ENCODE results near the gene IL26.

The IL26 gene

DNA sequence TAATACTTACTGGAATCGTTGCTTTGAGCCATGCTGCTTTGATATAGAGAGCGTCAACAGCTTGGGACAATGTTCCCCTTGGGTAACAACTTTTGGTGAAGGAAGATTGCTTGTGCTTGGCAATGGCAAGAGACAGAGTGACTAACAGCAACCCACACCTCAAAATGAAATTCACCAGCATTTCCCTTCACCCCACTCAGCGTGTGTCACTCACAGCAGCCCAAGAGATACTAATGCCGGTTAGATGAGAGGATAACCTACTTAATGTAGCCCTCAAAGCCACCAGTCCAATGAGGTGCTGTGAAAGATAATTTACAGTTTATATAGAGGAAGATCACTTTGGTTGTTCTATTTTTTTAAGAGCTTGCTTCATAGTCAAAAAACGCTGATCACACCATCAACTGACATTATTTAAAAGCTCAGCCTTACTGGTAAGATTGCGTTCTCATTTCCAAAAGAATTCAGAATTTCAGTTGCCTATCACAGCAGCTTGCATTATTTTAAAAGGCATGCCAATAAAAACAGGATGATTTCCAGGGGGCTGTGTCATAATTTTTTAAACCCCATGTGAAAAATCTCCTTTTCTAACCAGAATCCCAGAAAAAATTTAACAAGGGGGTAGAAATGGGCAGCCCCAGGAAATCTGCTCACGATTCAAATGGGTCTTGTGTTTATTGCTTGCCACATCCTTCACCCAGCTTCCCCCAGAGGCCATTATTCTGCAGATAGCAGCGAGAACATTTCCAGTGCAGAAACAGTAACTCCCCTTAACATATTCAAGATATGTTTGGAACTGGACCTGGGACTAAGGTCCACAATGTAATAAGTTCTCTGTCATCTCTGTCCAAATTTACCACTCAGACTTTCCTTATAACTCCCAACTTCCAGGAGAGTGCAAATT lies at the start of gene IL26:
Gene IL26 (minus strand): TSS at position 235 of the 901 bp plus-strand sequence. CDS start 54 bp downstream, at position 181.
- DNase-seq (ENCODE audit: low spot score): no peak

DNA sequence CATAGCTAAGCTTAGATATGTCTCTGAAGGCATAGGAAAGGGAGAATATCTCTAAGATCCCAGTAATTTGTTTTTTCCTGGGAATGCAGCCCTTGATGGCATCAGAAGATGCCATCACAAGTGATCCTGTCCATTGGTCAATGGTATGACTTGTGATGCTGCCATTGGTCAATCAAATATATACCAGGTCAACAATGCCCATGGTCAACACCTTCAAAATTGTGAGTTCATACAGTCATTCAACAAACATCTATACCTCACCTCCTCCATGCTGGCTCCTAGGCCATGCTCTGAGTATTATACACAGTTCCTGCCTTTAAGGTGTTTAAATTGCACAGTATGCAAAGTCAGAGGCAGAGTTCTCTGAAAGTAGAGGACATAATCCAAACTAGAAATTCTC lies 47.1 kb upstream of the IL26 start:
- DNase-seq (ENCODE audit: low spot score): no peak

GRCh38 chr12:68271346-68271745 lies 45.7 kb upstream of the IL26 start:
- no peak for DNase-seq (ENCODE audit: low spot score)

DNA sequence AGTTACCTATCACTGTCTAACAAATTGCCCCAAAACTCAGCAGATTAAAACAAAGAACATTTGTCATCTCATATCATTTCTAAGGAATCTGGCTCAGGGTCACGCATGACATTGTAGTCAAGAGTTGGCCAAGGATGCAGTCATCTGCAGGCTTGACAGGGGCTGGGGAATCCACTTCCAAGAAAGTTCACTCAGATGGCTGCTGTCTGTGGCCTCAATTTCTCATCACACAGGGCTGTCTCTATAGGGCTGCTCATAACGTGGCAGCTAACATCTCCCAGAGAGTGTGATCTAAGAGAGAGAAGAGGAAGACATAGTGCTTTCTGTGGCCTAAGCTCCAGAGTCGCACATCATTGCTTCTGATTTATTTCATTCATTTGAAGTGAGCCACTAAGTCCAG lies 44.7 kb upstream of the IL26 start:
- no peak for DNase-seq (ENCODE audit: low spot score)

DNA sequence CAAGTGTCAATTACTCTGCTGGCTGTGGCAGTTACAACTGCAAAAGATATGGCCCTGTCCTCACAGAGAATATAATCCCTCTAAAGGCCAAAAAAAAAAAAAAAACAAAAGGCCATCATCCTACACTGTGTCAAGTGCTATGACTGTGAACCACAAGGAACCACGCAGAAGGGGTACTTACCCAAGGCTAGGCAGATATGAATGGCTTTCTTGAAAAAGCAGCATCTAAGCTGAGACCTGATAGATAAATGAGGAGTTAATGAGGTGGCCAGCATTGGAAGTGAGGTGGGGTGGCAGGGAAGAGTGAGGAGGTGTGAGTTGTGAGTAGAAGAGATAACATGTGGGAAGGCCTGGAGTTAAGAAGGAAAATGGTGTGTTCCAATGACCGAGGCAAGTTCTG lies 44.2 kb upstream of the IL26 start:
- DNase-seq (ENCODE audit: low spot score): no peak

DNA sequence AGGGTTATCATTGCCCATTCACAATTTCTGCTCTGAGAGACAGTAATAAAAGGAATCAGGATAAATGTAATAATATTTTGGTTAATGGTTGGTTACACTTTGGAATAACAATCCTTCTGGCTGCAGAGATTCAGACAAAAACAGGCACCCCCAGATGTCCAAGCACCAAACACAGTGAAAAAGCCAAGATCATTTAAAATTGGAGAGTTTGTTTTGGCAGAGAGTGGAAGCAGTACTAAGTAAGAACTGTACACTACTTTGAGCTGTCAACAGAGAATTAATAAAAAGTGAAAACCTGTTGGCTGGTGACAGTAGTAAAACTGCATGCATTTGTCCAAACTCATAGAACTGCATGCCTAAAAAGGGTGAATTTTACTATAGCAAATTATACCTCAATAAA lies 43.4 kb upstream of the IL26 start:
- no peak for DNase-seq (ENCODE audit: low spot score)

DNA sequence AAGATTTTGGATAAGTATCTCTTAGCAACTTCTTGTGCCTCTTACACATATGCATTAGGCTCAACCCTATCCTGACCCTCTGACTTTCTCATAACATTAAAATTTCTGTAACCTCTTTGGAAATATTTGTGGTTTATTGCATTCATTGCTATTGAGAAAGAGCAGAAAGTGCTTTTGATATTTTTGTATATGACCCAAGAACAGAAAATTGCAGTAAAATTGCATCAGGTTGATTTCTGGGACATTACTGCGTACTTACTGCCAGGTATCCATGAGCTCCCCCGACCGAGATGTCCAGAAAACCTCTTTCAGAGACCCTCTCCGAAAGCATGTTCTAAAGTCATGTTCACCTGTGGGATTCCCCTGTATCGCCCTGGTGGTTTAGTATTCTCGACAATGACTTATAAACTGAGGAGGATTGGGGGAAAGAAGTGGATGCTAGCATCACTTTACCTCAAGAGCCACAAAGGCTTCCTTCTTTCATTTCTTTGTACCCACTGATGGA lies 42.3 kb upstream of the IL26 start:
- no peak for DNase-seq (ENCODE audit: low spot score)

DNA sequence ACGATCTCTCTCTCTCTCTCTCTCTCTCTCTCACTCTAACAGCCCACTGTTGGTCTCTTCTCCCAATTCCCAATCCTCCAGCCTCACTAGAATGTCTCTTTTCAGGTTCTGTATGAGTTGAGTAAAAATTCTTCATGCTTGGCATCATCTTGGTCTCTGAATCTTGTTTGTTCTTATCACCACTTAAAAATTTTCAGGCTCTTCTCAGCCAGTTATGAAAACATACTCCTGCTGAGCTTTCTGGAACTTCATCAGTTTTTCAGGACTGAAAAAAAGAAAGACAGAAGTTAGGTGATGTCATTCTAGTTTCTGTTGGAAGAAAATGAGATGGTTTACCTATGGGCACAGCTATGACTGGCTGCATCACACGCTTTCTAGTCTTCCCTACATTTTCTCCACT lies 39.2 kb upstream of the IL26 start:
- no peak for DNase-seq (ENCODE audit: low spot score)

GRCh38 chr12:68264158-68264855 lies 38.7 kb upstream of the IL26 start:
- no peak for DNase-seq (ENCODE audit: low spot score)

GRCh38 chr12:68263366-68263765 lies 37.8 kb upstream of the IL26 start:
- no peak for DNase-seq (ENCODE audit: low spot score)

- DNase-seq (ENCODE audit: low spot score): no peak
Measured at GRCh38 chr12:68261896-68262295, 36.3 kb upstream of the IL26 start.

DNA sequence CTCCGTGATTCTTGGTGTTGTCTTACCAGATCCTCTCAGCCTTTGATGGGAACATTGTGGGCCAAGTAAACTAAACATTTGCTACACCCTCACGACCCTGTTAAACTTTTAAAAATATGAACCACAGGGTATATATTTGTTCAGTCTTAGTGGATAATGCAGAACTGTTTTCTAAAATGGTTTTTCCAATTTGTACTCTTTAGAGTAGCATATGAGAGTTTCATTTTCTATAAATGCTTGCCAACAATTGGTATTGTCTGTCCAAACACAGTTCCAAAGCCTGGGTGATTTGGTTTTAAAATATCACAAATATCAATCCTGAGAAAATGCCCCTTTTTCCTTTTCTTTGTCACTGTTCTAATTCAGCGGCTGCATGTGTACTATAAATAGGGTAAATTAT lies 34.5 kb upstream of the IL26 start:
- no peak for DNase-seq (ENCODE audit: low spot score)

DNA sequence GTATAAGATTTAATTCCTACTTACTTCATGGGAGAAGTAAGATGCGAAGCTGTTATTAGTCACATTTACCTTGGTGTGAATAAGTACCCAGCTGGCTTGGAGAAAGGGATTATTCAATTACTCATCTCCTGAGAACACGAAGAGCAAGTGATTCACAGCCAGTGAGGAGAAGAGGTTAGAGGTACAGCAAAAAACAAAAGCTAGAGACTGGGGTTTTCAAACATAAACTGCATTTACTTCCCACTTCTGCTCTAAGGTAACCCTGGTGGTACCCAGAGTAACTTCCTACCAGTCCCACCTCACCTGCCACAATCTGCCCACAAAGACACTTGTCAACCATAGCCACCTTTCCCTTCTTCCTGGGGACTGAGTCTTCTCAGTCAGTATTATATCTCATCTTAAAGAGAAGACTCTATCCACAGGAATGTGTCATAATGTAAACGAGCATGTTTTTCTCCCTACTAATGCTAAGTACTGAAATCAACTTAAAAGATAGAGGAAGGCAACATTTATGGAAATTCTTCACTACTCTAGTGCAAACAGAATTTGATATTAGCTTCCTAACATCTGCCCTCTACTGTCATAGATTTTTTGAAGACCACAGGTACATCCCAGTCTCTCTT lies 33.8 kb upstream of the IL26 start:
- no peak for DNase-seq (ENCODE audit: low spot score)

GRCh38 chr12:68253504-68253903 lies 27.9 kb upstream of the IL26 start, which contains the start of gene IL22:
Gene IL22, minus strand, starts transcription at chr12:68253604. Its CDS starts 156 bp downstream, at chr12:68253448.
- DNase-seq (ENCODE audit: low spot score): no peak

GRCh38 chr12:68252077-68252476 lies 26.5 kb upstream of the IL26 start:
- DNase-seq (ENCODE audit: low spot score): no peak

GRCh38 chr12:68250454-68250853 lies 24.8 kb upstream of the IL26 start:
- DNase-seq (ENCODE audit: low spot score): no peak

DNA sequence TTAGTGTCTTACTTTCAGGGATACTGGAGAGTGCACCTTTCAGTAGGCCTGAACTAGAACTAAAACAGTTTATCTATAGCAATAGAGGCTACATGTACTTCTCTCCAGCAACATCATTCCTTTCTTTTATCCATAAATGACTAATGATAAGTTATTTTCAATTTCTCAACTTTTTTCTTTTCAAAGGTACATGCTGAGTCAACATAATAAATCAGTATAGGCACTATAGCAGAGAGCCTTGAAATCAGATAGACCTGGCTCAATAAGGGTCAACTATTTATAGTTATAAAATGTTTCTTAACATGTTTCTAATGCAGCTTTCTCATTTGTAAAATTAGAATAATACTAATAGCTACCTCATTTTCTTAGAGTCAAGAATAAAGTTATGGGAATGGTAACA lies 22.2 kb upstream of the IL26 start:
- DNase-seq (ENCODE audit: low spot score): no peak

- DNase-seq (ENCODE audit: low spot score): no peak
Measured at GRCh38 chr12:68246350-68246749, 20.7 kb upstream of the IL26 start.

GRCh38 chr12:68245180-68246021 lies 19.8 kb upstream of the IL26 start:
- peak; percentile 70 for DNase-seq (ENCODE audit: low spot score)

DNA sequence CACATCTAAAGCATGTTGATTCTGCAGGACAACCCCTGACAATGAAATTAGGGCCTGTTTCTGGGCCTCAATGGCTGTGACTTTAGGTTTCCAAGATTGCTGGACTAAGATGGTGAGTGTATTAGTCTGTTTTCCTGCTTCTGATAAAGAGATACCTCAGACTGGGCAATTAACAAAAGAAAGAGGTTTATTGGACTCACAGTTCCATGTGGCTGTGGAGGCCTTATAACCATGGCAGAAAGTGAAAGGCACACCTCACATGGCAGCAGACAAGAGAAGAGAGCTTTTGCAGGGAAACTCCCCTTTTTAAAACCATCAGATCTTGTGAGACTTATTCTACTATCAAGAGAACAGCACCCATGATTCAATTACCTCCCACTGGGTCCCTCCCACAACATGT lies 17.2 kb upstream of the IL26 start:
- DNase-seq (ENCODE audit: low spot score): no peak

- no peak for DNase-seq (ENCODE audit: low spot score)
Measured at GRCh38 chr12:68240975-68241374, 15.4 kb upstream of the IL26 start.

DNA sequence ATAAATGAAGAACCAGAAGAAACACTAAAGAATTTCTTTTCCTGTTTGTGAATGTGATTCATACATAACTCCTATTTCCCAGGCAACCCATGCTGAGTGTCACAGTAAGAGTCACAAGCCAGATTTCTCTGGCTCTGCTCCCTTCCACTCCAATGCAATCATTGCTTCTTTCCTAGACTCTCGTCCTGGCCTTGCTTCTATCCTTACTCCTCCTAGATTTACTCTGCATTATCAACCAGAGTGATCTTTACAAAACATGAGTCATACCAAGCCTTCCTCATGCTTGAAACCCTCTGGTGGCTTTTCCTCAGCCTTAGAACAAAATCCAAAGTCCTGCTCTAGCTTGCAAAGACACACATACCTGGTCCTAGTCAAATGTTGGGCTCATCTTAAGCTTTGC lies 14.5 kb upstream of the IL26 start:
- no peak for DNase-seq (ENCODE audit: low spot score)
